Cardiac fibroblast (primary cell): ENCODE measurements around the gene CLCN2.

ENCODE experiments used
- DNase-seq, 2 donors: peaks; one replicate each; pipeline versions ENCODE4 v3.0.0 to v3.0.0-alpha.2; 2010; ENCODE audit warnings: low read depth in 2 of 2
- H3K4me3 ChIP-seq, 2 donors: replicated peaks in 1 of 2; 1 replicate in 1 of 2; 2 replicates in 1 of 2; pipeline ENCODE4 v1.5.1; 2011; ENCODE audit warnings: low read depth in 2 of 2, low read length in 2 of 2, mild to moderate bottlenecking in 2 of 2, moderate library complexity in 1 of 2
- TF ChIP-seq, protein P1 (sequence below): IDR thresholded peaks from one replicate; pipeline ENCODE4 v1.5.1; 2011; ENCODE audit warnings: low read depth, mild to moderate bottlenecking, low read length, inconsistent platforms

Gene CLCN2

DNA sequence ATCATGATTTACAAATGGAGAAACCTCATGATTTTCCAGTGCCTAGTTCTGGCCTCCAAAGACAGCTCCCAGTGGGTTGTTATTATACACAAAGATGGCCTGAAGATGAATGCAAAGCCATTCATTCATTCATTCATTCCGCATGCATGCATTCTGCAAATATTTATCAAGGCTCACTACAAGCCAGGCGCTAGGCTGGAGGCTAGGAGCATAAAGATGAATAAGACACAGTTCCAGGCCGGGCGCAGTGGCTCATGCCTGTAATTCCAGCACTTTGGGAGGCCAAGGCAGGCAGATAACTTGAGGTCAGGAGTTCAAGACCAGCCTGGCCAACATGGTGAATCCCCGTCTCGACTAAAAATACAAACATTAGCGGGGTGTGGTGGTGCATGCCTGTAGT, 64.8 kb downstream of the CLCN2 start:
- H3K4me3 ChIP-seq = no peak overlapping the region
- DNase-seq = no peak
- TF ChIP-seq, protein P1, sequence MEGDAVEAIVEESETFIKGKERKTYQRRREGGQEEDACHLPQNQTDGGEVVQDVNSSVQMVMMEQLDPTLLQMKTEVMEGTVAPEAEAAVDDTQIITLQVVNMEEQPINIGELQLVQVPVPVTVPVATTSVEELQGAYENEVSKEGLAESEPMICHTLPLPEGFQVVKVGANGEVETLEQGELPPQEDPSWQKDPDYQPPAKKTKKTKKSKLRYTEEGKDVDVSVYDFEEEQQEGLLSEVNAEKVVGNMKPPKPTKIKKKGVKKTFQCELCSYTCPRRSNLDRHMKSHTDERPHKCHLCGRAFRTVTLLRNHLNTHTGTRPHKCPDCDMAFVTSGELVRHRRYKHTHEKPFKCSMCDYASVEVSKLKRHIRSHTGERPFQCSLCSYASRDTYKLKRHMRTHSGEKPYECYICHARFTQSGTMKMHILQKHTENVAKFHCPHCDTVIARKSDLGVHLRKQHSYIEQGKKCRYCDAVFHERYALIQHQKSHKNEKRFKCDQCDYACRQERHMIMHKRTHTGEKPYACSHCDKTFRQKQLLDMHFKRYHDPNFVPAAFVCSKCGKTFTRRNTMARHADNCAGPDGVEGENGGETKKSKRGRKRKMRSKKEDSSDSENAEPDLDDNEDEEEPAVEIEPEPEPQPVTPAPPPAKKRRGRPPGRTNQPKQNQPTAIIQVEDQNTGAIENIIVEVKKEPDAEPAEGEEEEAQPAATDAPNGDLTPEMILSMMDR = no peak
